ENCODE measurements around the gene SPRR4.

Gene SPRR4, protein sequence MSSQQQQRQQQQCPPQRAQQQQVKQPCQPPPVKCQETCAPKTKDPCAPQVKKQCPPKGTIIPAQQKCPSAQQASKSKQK

GRCh38 chr1:152970495-152970894 lies at the start of gene SPRR4:
SPRR4 (plus strand) TSS chr1:152970648; CDS start chr1:152971891, 1,243 bp downstream.
- Mint-ChIP-seq H3K4me3 (no peak within 1 kb of the TSS), H3K27me3 (peaks cover 37% of the 10 kb centered on the region), H3K36me3 (ENCODE audit: low read depth) (no peaks in the 10 kb centered on the region), H3K27ac (no peak within 1 kb of the TSS), H3K9me3 (no peaks in the 10 kb centered on the region), H3K4me1 (ENCODE audit: low read depth) (no peaks in the 10 kb centered on the region)
- no peak for DNase-seq

DNA sequence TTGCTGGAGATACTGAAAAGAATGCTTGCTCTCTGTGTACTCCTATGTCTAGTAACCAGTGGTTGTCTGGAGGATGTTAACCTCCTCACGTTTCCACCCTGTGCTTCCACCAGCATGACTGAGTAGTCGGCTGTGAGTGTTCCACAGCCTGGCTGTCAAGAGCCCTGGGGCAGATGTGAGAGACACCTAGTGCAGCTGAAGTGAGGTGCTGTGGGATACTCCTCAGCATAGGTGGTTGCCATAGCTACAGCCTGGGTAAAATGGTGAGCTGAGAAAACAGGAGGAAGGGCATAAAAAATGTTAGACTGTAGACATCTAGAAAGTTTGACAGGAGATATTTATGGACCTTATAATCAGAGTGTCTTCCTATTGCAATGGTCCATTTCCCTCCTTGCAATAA lies 46.3 kb upstream of the SPRR4 start:
- Mint-ChIP-seq H3K4me3 (no peak overlapping the region), H3K27me3 (peaks cover 32% of the 10 kb centered on the region), H3K4me1 (ENCODE audit: low read depth) (no peaks in the 10 kb centered on the region), H3K27ac (no peak overlapping the region), H3K36me3 (ENCODE audit: low read depth) (no peaks in the 10 kb centered on the region), H3K9me3 (no peaks in the 10 kb centered on the region)
- no peak for DNase-seq

DNA sequence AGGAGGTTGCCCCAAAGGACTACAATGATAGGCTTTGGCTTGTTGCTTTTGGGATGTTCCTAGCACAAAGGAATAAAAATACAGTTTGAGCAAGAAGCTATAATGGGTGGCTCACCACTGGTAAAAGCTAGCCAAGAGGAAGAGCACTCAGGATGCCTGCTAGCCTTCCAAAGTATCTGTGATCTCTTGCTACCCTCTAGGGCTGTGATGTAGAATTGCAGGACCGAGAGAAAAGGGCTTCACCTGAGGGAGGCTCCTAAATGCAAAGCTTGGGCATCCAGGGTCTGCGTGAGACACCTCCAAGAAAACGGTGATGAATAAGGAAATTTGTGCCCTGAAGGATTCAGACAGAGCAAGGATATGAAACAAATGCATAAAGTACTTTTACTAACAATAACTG lies 44.4 kb upstream of the SPRR4 start:
- DNase-seq = no peak
- Mint-ChIP-seq H3K36me3 (ENCODE audit: low read depth) (no peaks in the 10 kb centered on the region), H3K4me3 (no peak overlapping the region), H3K27me3 (peaks cover 29% of the 10 kb centered on the region), H3K9me3 (no peaks in the 10 kb centered on the region), H3K4me1 (ENCODE audit: low read depth) (no peaks in the 10 kb centered on the region), H3K27ac (no peak overlapping the region)

DNA sequence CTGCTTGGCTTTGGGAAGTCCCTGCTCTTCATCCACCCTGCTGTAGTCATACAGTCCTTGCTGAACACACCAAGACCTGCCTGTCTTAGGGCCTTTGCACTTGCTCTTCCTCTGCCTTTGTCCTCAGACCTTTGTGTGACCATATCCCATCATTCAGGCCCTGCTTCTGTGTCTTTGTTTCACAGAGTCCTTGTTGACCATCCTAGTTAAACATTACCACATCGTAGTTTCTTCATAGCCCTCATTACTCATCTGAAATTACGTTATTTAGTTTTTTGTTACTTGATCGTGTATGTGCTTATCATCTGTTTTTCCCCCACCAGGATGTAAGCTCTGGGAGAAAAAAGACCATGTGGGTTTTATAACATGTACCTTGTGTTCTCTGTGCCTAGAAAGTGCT lies 41.8 kb upstream of the SPRR4 start:
- DNase-seq = no peak
- Mint-ChIP-seq H3K27me3 (peaks cover 20% of the 10 kb centered on the region), H3K27ac (no peak overlapping the region), H3K9me3 (no peaks in the 10 kb centered on the region), H3K4me1 (ENCODE audit: low read depth) (no peaks in the 10 kb centered on the region), H3K36me3 (ENCODE audit: low read depth) (no peaks in the 10 kb centered on the region), H3K4me3 (no peak overlapping the region)

DNA sequence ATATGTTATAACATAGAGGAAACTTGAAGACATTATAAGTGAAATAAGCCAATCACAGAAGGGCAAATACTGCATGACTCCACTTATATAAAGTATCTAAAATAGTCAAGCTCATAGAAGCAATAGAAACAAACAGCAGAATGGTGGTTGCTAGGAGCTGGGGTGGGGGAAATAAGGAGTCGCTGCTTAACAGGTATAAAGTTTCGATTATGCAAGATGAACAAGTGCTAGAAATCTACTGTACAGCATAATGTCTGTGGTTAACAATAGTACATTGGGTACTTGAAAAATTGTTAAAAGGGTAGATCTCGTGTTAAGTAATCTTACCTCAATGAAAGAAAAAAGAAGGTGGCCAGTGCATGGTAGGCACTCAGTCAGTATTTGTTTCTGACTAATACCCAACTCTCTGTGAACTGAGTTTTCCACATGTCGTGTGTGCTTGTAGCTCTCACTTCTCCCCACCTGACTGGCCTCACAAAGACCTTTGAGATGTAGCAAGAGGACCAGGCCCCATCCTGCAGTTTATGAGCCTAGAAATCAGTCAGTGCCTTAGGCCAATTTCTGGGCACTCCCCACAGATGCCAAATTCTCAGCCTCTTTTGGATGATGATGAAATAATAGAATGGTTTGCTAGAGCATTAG lies 38.2 kb upstream of the SPRR4 start:
- no peaks in the 10 kb centered on the region for H3K4me1 Mint-ChIP-seq (ENCODE audit: low read depth)
- H3K27me3 Mint-ChIP-seq = peaks cover 11% of the 10 kb centered on the region
- no peak overlapping the region for H3K27ac Mint-ChIP-seq
- H3K36me3 Mint-ChIP-seq (ENCODE audit: low read depth) = no peaks in the 10 kb centered on the region
- DNase-seq = no peak
- no peaks in the 10 kb centered on the region for H3K9me3 Mint-ChIP-seq
- no peak overlapping the region for H3K4me3 Mint-ChIP-seq

- no peaks in the 10 kb centered on the region for H3K4me1 Mint-ChIP-seq (ENCODE audit: low read depth)
- H3K36me3 Mint-ChIP-seq (ENCODE audit: low read depth) = no peaks in the 10 kb centered on the region
- H3K27ac Mint-ChIP-seq = no peak overlapping the region
- DNase-seq = no peak
- no peak overlapping the region for H3K4me3 Mint-ChIP-seq
- no peaks in the 10 kb centered on the region for H3K9me3 Mint-ChIP-seq
- peaks cover 11% of the 10 kb centered on the region for H3K27me3 Mint-ChIP-seq
These were observed 37.3 kb upstream of the SPRR4 start for GRCh38 chr1:152933196-152933595.

DNA sequence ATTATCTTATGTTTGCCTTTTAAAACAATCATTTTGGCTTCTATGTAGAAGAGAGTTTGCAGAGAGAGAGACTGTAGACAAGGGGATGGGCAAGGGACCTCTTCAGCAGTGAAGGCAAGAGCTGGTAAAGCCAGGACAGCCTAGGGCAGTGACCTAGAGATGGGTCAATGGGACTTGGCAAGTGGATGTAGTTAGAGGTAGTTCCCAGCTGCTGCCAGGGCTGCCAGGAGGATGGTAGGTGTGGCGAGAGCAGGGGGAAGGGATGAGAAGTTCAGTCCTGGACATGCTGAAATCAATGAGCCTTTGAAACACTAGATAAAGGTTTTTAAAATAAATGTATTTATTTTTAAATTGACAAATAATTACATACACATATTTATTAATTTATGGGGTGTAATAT lies 29.8 kb upstream of the SPRR4 start:
- peaks cover 9% of the 10 kb centered on the region for H3K27me3 Mint-ChIP-seq
- H3K4me3 Mint-ChIP-seq = no peak overlapping the region
- DNase-seq = no peak
- H3K27ac Mint-ChIP-seq = no peak overlapping the region
- H3K9me3 Mint-ChIP-seq = no peaks in the 10 kb centered on the region
- no peaks in the 10 kb centered on the region for H3K36me3 Mint-ChIP-seq (ENCODE audit: low read depth)
- no peaks in the 10 kb centered on the region for H3K4me1 Mint-ChIP-seq (ENCODE audit: low read depth)

DNA sequence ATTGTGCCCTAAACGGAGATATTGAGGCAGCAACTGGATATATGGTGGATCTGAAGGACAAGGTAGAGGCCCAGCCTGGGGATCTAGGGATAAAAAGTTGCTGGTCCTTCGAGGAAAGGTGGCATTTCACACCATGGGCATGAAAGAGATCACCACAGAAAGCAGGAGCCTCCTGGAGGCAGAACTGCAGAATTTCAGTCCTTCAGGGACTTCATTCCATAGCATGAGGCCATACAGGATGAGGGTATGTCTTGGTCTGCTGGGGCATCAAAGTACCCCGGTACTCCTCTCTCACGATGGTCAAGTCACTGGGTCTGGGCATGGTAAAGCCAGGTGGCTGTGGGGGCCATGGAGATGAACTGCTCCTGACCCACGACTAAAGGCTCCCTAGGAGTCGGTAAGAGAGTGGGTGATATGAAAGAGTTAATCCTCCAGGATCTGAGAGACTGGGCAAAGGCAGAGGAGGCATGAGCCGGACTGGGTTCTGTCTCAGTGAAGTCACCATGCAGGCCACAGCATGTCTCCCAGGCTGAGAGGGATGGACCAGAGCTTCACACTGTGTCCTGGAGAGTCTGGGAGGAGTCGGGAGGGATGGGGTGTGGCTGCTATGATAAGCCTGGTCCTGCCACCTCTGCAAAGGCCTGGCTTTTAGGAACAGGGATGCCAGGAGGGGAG lies 29.3 kb upstream of the SPRR4 start:
- Mint-ChIP-seq H3K4me1 (ENCODE audit: low read depth) (no peaks in the 10 kb centered on the region), H3K27me3 (peaks cover 9% of the 10 kb centered on the region), H3K4me3 (no peak overlapping the region), H3K9me3 (no peaks in the 10 kb centered on the region), H3K36me3 (ENCODE audit: low read depth) (no peaks in the 10 kb centered on the region), H3K27ac (no peak overlapping the region)
- no peak for DNase-seq

DNA sequence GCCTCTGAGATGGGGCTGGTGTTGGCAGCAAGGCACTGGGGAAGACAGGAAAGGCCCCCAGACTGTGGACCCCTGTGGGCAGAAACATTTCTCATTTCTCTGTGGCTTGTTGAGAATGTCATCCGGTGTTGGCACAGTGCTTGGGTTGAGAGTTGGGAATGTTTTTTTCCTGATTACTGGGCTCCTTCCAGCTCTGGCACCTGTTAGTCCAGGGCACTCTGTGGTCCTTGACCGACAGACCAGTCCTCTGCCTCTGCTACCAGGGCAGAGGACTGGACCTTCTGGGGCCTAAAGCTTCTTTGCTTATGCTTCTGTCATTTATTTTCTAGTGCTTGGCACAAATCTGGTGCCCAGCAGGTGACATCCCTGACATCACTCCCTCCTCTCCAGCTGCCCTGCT lies 28.3 kb upstream of the SPRR4 start:
- no peaks in the 10 kb centered on the region for H3K4me1 Mint-ChIP-seq (ENCODE audit: low read depth)
- H3K36me3 Mint-ChIP-seq (ENCODE audit: low read depth) = no peaks in the 10 kb centered on the region
- no peak for DNase-seq
- no peak overlapping the region for H3K27ac Mint-ChIP-seq
- no peaks in the 10 kb centered on the region for H3K9me3 Mint-ChIP-seq
- H3K27me3 Mint-ChIP-seq = peaks cover 13% of the 10 kb centered on the region
- no peak overlapping the region for H3K4me3 Mint-ChIP-seq

DNA sequence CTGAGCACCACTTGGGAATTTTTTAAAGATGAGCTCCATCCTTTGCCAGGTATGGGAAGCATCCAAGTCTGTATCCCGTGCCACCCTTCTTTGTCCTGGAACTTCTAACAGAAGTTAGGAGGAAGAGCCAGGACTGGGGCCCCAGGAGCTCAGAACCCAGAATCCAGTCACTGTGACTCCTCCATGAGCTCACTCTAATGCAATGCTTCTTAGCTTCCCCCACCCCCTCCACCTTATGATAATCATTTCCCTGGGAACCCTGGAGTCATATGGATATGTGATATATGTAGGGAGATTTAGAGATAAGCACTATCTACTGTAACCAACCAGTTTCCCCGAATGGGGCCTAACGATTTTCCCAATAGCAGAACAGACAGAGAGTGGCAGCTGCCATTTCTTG lies 24.2 kb upstream of the SPRR4 start:
- no peak overlapping the region for H3K27ac Mint-ChIP-seq
- no peaks in the 10 kb centered on the region for H3K36me3 Mint-ChIP-seq (ENCODE audit: low read depth)
- peaks cover 15% of the 10 kb centered on the region for H3K27me3 Mint-ChIP-seq
- no peaks in the 10 kb centered on the region for H3K4me1 Mint-ChIP-seq (ENCODE audit: low read depth)
- no peak for DNase-seq
- no peak overlapping the region for H3K4me3 Mint-ChIP-seq
- no peaks in the 10 kb centered on the region for H3K9me3 Mint-ChIP-seq

GRCh38 chr1:152946651-152947256 lies 23.7 kb upstream of the SPRR4 start, which contains the start of gene SPRR5:
SPRR5 (plus strand) TSS chr1:152947206; CDS start chr1:152948555, 1,349 bp downstream.
- Mint-ChIP-seq H3K4me1 (ENCODE audit: low read depth) (no peaks in the 10 kb centered on the region), H3K36me3 (ENCODE audit: low read depth) (no peaks in the 10 kb centered on the region), H3K4me3 (no peak within 1 kb of the TSS), H3K27ac (no peak within 1 kb of the TSS), H3K9me3 (no peaks in the 10 kb centered on the region), H3K27me3 (peaks cover 15% of the 10 kb centered on the region)
- no peak for DNase-seq

- Mint-ChIP-seq H3K9me3 (no peaks in the 10 kb centered on the region), H3K27me3 (peaks cover 13% of the 10 kb centered on the region), H3K27ac (no peak overlapping the region), H3K4me3 (no peak overlapping the region), H3K36me3 (ENCODE audit: low read depth) (no peaks in the 10 kb centered on the region), H3K4me1 (ENCODE audit: low read depth) (no peaks in the 10 kb centered on the region)
- DNase-seq = no peak
These were observed 18.7 kb upstream of the SPRR4 start for GRCh38 chr1:152951711-152952110.

- no peak for DNase-seq
- H3K27ac Mint-ChIP-seq = no peak overlapping the region
These were observed 16.7 kb upstream of the SPRR4 start for GRCh38 chr1:152953761-152954160.

DNA sequence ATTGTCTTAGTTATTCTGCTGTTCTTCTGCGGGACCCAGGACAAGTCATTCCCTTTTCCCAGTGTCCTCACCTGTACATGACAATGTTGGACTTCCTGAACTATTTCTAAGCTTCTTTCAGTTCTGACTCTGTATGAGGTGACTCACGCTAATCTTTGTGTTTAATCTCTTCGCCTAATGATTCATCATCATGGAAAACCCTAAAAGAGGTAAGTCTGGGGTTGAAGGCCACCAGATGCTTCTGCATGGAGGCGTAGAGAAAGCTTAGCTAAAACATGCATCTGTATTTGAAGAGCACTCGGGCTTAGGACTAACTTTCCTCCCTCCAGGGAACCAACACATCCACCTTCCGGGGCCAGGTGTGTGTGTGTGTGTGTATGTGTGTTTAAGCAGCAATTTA lies 16.0 kb upstream of the SPRR4 start:
- no peaks in the 10 kb centered on the region for H3K4me1 Mint-ChIP-seq (ENCODE audit: low read depth)
- DNase-seq = no peak
- H3K9me3 Mint-ChIP-seq = no peaks in the 10 kb centered on the region
- no peak overlapping the region for H3K27ac Mint-ChIP-seq
- no peak overlapping the region for H3K4me3 Mint-ChIP-seq
- peaks cover 3% of the 10 kb centered on the region for H3K27me3 Mint-ChIP-seq
- no peaks in the 10 kb centered on the region for H3K36me3 Mint-ChIP-seq (ENCODE audit: low read depth)

More at GRCh38 chr1:152953761-152954160, 16.7 kb upstream of the SPRR4 start:
- Mint-ChIP-seq H3K9me3 (no peaks in the 10 kb centered on the region), H3K36me3 (ENCODE audit: low read depth) (no peaks in the 10 kb centered on the region), H3K27me3 (peaks cover 6% of the 10 kb centered on the region), H3K4me3 (no peak overlapping the region), H3K4me1 (ENCODE audit: low read depth) (no peaks in the 10 kb centered on the region)

DNA sequence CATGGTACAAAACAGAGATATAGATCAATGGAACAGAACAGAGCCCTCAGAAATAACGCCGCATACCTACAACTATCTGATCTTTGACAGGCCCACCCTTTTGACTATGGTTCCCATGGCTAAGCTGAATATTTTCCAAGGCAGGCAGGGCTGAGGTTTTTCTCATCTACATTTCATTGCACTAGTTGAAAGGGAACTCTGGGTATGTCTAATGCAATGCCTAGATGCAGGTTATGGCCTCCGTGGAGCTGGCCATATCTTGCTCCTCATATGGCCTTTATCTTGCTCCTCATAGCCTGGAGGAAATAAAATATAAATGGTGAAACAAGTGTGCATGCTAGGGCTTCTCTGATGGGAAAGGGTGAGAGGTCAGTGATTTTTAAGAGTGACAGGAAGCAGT lies 12.9 kb upstream of the SPRR4 start:
- H3K4me3 Mint-ChIP-seq = no peak overlapping the region
- no peak overlapping the region for H3K27ac Mint-ChIP-seq
- no peak for DNase-seq
- no peaks in the 10 kb centered on the region for H3K9me3 Mint-ChIP-seq
- H3K4me1 Mint-ChIP-seq (ENCODE audit: low read depth) = no peaks in the 10 kb centered on the region
- H3K36me3 Mint-ChIP-seq (ENCODE audit: low read depth) = no peaks in the 10 kb centered on the region
- H3K27me3 Mint-ChIP-seq = peaks cover 7% of the 10 kb centered on the region
